GM13976 (cell line): ENCODE data around the gene HBS1L.

Experiments used
- DNase-seq: peaks from one replicate; pipeline ENCODE4 v3.0.0; 2012; ENCODE audit warnings: low spot score
- in situ Hi-C: fragments of 300-500 bp; cut with MboI; formaldehyde crosslinking; loops from one replicate; pipeline ENCODE4 v1.12.0; 2022; ENCODE audit warnings: low sequenced_read_pairs, mixed read lengths, inconsistent platforms; ENCODE audit not compliant: unreplicated experiment
- TF ChIP-seq, protein P1 (sequence below): IDR thresholded peaks from 2 replicates; pipeline ENCODE4 v1.5.1; 2012; ENCODE audit warnings: borderline replicate concordance, mild to moderate bottlenecking; ENCODE audit not compliant: insufficient read depth; ENCODE audit errors: extremely low read depth, missing control alignments, control extremely low read depth

Gene HBS1L

GRCh38 chr6:135036731-135037420, 17.7 kb downstream of the HBS1L start:
- no peak for DNase-seq
- TF ChIP-seq, protein P1, sequence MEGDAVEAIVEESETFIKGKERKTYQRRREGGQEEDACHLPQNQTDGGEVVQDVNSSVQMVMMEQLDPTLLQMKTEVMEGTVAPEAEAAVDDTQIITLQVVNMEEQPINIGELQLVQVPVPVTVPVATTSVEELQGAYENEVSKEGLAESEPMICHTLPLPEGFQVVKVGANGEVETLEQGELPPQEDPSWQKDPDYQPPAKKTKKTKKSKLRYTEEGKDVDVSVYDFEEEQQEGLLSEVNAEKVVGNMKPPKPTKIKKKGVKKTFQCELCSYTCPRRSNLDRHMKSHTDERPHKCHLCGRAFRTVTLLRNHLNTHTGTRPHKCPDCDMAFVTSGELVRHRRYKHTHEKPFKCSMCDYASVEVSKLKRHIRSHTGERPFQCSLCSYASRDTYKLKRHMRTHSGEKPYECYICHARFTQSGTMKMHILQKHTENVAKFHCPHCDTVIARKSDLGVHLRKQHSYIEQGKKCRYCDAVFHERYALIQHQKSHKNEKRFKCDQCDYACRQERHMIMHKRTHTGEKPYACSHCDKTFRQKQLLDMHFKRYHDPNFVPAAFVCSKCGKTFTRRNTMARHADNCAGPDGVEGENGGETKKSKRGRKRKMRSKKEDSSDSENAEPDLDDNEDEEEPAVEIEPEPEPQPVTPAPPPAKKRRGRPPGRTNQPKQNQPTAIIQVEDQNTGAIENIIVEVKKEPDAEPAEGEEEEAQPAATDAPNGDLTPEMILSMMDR = no peak
- in situ Hi-C loops = no loop called here

DNA sequence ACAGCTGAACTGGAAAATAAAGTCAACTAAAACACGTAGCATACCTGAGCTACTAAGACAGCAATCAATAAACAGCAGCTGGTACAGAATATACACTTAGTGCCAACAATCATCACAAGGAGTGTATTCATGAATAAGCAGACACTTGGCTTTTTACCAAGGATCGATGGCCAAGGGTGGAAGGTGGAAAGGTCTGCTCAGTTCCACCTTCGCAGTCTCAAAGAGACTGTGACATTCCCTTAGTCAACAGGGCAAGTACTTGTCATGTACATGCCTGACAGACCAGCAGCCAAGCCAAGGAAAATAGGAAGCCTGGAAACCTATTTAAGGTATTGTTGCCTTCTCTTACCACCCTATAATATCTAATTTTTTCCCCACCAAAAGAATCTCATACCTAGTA, 21.4 kb downstream of the HBS1L start:
- TF ChIP-seq, protein P1 = no peak
- DNase-seq = no peak
- in situ Hi-C loops = no loop called here

- in situ Hi-C loops = no loop called here
- no peak for DNase-seq
- TF ChIP-seq, protein P1 = no peak
These were observed 24.0 kb downstream of the HBS1L start for GRCh38 chr6:135030532-135031178.

DNA sequence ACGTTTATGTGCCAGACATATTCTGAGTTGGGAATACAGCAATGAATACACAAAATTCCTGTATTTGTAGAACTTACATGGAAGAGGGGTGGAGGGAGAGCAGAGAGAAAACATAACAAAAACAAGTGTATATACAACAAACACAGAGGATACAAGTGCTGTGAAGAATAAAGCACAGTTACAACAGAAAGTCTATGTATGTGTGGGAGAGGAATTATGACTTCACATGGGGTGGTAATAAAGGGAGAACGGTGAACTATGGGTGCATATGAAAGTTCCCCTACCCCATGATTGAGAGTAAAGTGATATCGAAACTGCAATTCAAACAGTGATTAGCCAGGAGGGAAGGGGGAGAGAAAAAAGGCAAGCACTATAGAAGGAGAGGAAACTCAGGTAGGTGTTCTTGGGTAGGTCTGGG, 24.6 kb downstream of the HBS1L start:
- in situ Hi-C loops = no loop called here
- peak; percentile 70 for DNase-seq
- TF ChIP-seq, protein P1 = no peak

- no peak for DNase-seq
- TF ChIP-seq, protein P1 = no peak
- in situ Hi-C loops = no loop called here
These were observed 28.8 kb downstream of the HBS1L start for GRCh38 chr6:135025775-135026174.

- TF ChIP-seq, protein P1 = no peak
- in situ Hi-C loops = no loop called here
- DNase-seq = no peak
These were observed 29.4 kb downstream of the HBS1L start for GRCh38 chr6:135025175-135025574.
